H1 (cell line): ENCODE results near the gene FDPS. TPM values are rescaled to one million over a fixed set of nuclear protein-coding genes. Genes with fewer than 3 reads are reported as not detected.

ENCODE experiments used
- CTCF ChIA-PET: fragments of 300-600 bp; sonication (Branson Sonifier 250); formaldehyde crosslinking; loops from one replicate; lab custom pipeline; 2021; ENCODE audit not compliant: partially characterized antibody; lab: Charles Lee
- POLR2A ChIA-PET: fragments of 300-600 bp; sonication (Branson Sonifier 250); formaldehyde crosslinking; loops from one replicate; lab custom pipeline; 2021; ENCODE audit warnings: inconsistent platforms; ENCODE audit not compliant: partially characterized antibody; lab: Charles Lee
- DNase-seq, 2 experiments: peaks; one replicate each; pipeline versions ENCODE4 v3.0.0 to v3.0.0-alpha.2; 2010 to 2022; ENCODE audit warnings: low spot score in 2 of 2, low read depth in 1 of 2, mixed read lengths in 1 of 2
- FAIRE-seq: peaks from 2 replicates; lab custom pipeline; 2011; peaks lifted over from hg19 to GRCh38; lab: Jason Lieb, UNC
- H2AFZ ChIP-seq: 2 replicates; pipeline ENCODE4 v1.8.1; 2012; ENCODE audit warnings: low read length, inconsistent platforms
- H2AK5ac ChIP-seq: 2 replicates; pipeline ENCODE4 v1.6.1; 2013; ENCODE audit warnings: low read depth, low read length
- H2BK120ac ChIP-seq: replicated peaks from 2 replicates; pipeline ENCODE3; 2013; ENCODE audit warnings: low read depth, low read length, inconsistent platforms
- H2BK12ac ChIP-seq: 2 replicates; pipeline ENCODE4 v1.6.1; 2013; ENCODE audit warnings: low read depth, low read length
- H2BK15ac ChIP-seq: 2 replicates; pipeline ENCODE4 v1.6.1; 2013; ENCODE audit warnings: low read length
- H2BK20ac ChIP-seq: 2 replicates; pipeline ENCODE4 v1.6.1; 2013; ENCODE audit warnings: low read length
- H2BK5ac ChIP-seq: 2 replicates; pipeline ENCODE4 v1.6.1; 2013; ENCODE audit warnings: low read depth, low read length
- H3K14ac ChIP-seq: 2 replicates; pipeline ENCODE4 v1.6.1; 2013; ENCODE audit warnings: inconsistent platforms; ENCODE audit not compliant: insufficient read length
- H3K18ac ChIP-seq: 2 replicates; pipeline ENCODE4 v1.6.1; 2013; ENCODE audit warnings: low read length; ENCODE audit errors: extremely low read depth
- H3K23ac ChIP-seq: 2 replicates; pipeline ENCODE4 v1.6.1; 2013; ENCODE audit warnings: inconsistent platforms; ENCODE audit not compliant: insufficient read length
- H3K23me2 ChIP-seq: 2 replicates; pipeline ENCODE4 v1.6.1; 2013; ENCODE audit warnings: low read depth, low read length
- H3K27ac ChIP-seq: 2 replicates; pipeline ENCODE4 v1.6.1; 2011; ENCODE audit warnings: low read depth, low read length, inconsistent platforms
- H3K27me3 ChIP-seq, 4 experiments: replicated peaks in 1 of 4; 1 replicate in 1 of 4; 2 replicates in 3 of 4; pipeline versions ENCODE4 v1.6.1 to v1.8.1; 2011 to 2013; ENCODE audit warnings: low read length in 3 of 4, mild to moderate bottlenecking in 3 of 4, inconsistent platforms in 2 of 4, mixed read lengths in 2 of 4, moderate library complexity in 1 of 4; ENCODE audit not compliant: control insufficient read depth in 3 of 4, insufficient read depth in 3 of 4; ENCODE audit errors: extremely low read depth in 1 of 4
- H3K36me3 ChIP-seq, 4 experiments: 2 replicates each; pipeline versions ENCODE4 v1.6.1 to v1.8.1; 2011 to 2013; ENCODE audit warnings: mild to moderate bottlenecking in 4 of 4, low read length in 3 of 4, moderate library complexity in 2 of 4, control low read depth in 1 of 4, inconsistent platforms in 1 of 4; ENCODE audit not compliant: insufficient read depth in 4 of 4, control insufficient read depth in 2 of 4
- H3K4ac ChIP-seq: replicated peaks from 2 replicates; pipeline ENCODE3; 2013; ENCODE audit warnings: low read length, low read depth, mixed read lengths, inconsistent platforms; ENCODE audit not compliant: insufficient read length
- H3K4me1 ChIP-seq, 4 experiments: replicated peaks in 1 of 4; 1 replicate in 1 of 4; 2 replicates in 3 of 4; pipeline versions ENCODE4 v1.6.1 to v1.8.1; 2011 to 2013; ENCODE audit warnings: low read length in 3 of 4, inconsistent platforms in 2 of 4, mixed read lengths in 1 of 4; ENCODE audit not compliant: insufficient read depth in 4 of 4, control insufficient read depth in 3 of 4
- H3K4me2 ChIP-seq, 2 experiments: 2 replicates each; pipeline versions ENCODE4 v1.6.1 to v1.8.1; 2011 to 2013; ENCODE audit warnings: low read depth in 2 of 2, low read length in 2 of 2, control low read depth in 1 of 2, inconsistent platforms in 1 of 2, mild to moderate bottlenecking in 1 of 2; ENCODE audit not compliant: insufficient read depth in 1 of 2
- H3K4me3 ChIP-seq, 4 experiments: fragments of 200-600, 300-600 bp in 1 of 4; sonication (generic), shearing (Covaris generic), sonication (Bioruptor Twin) in 1 of 4; 2 replicates each; pipeline versions ENCODE4 v1.5.1 to v1.8.1; 2011 to 2016; ENCODE audit warnings: low read length in 4 of 4, low read depth in 3 of 4, control low read depth in 2 of 4, inconsistent platforms in 2 of 4, mild to moderate bottlenecking in 2 of 4, mixed read lengths in 1 of 4, moderate library complexity in 1 of 4; ENCODE audit not compliant: insufficient read depth in 2 of 4; ENCODE audit errors: extremely low read depth in 1 of 4
- H3K56ac ChIP-seq: replicated peaks from 2 replicates; pipeline ENCODE3; 2013; ENCODE audit warnings: low read depth, mild to moderate bottlenecking, mixed read lengths, low read length, inconsistent platforms; ENCODE audit not compliant: insufficient read length
- H3K79me1 ChIP-seq: 2 replicates; pipeline ENCODE4 v1.6.1; 2013; ENCODE audit warnings: low read depth, low read length, control low read depth
- H3K79me2 ChIP-seq, 2 experiments: 2 replicates each; pipeline versions ENCODE4 v1.6.1 to v1.8.1; 2012 to 2013; ENCODE audit warnings: low read length in 2 of 2, mild to moderate bottlenecking in 2 of 2, inconsistent platforms in 1 of 2; ENCODE audit not compliant: insufficient read depth in 2 of 2, control insufficient read depth in 1 of 2
- H3K9ac ChIP-seq, 4 experiments: replicated peaks in 1 of 4; 1 replicate in 1 of 4; 2 replicates in 3 of 4; pipeline versions ENCODE4 v1.6.1 to v1.8.1; 2011 to 2013; ENCODE audit warnings: low read depth in 3 of 4, low read length in 3 of 4, control low read depth in 2 of 4, mild to moderate bottlenecking in 2 of 4, moderate library complexity in 2 of 4, inconsistent platforms in 1 of 4; ENCODE audit errors: extremely low read depth in 1 of 4
- H3K9me3 ChIP-seq, 2 experiments: 2 replicates each; pipeline versions ENCODE4 v1.6.1 to v1.8.1; 2012 to 2013; ENCODE audit warnings: mild to moderate bottlenecking in 2 of 2, moderate library complexity in 2 of 2, control low read depth in 1 of 2, inconsistent platforms in 1 of 2, low read depth in 1 of 2, low read length in 1 of 2, mixed read lengths in 1 of 2; ENCODE audit not compliant: insufficient read depth in 2 of 2
- H4K20me1 ChIP-seq, 2 experiments: replicated peaks in 1 of 2; 2 replicates each; pipeline versions ENCODE3 to v1.8.1; 2011 to 2013; ENCODE audit warnings: inconsistent platforms in 2 of 2, low read length in 2 of 2, mild to moderate bottlenecking in 1 of 2; ENCODE audit not compliant: insufficient read depth in 2 of 2, control insufficient read depth in 1 of 2
- H4K5ac ChIP-seq: 2 replicates; pipeline ENCODE4 v1.6.1; 2013; ENCODE audit warnings: low read length, low read depth, mixed read lengths, inconsistent platforms; ENCODE audit not compliant: insufficient read length
- H4K8ac ChIP-seq: 2 replicates; pipeline ENCODE4 v1.8.0; 2013; ENCODE audit warnings: mild to moderate bottlenecking, moderate library complexity, low read length, inconsistent platforms; ENCODE audit not compliant: insufficient read depth; ENCODE audit errors: extremely low read depth
- H4K91ac ChIP-seq: replicated peaks from 2 replicates; pipeline ENCODE3; 2013; ENCODE audit warnings: low read length, mixed read lengths, inconsistent platforms; ENCODE audit not compliant: insufficient read length
- EGR1 ChIP-seq: IDR thresholded peaks from 2 replicates; pipeline ENCODE4 v1.6.1; 2011; ENCODE audit warnings: low read depth, low read length, borderline replicate concordance
- TEAD4 ChIP-seq: IDR thresholded peaks from 2 replicates; pipeline ENCODE4 v1.6.1; 2012; ENCODE audit warnings: low read depth, low read length, inconsistent platforms, mixed read lengths
- WGBS, 2 experiments: shearing (Covaris generic) in 1 of 2; methylation state at CpG; one replicate each; pipeline versions ENCODE4 v1.1.6 to v1.1.7; 2013 to 2015; ENCODE audit warnings: low lambda C conversion rate in 2 of 2, mixed read lengths in 2 of 2, inconsistent platforms in 1 of 2, low coverage in 1 of 2, missing lambda C conversion rate in 1 of 2; ENCODE audit not compliant: insufficient replicate concordance in 2 of 2, insufficient coverage in 1 of 2, insufficient read length in 1 of 2; ENCODE audit errors: extremely low coverage in 1 of 2, missing lambda C conversion rate in 1 of 2; 5-methylcytosine and 5-hydroxymethylcytosine counted together
- polyA plus RNA-seq, 7 experiments: library from polyadenylated mRNA; depleted of rRNA in 3 of 7; stranded (reverse) in 5 of 7; unstranded in 2 of 7; fragments of >200 nt in 5 of 7; fragments of 200-250 nt in 2 of 7; gene quantifications; 1 replicate in 5 of 7; 2 replicates in 1 of 7; 4 replicates in 1 of 7; pipeline versions ENCODE4 v1.2.1 to v1.2.3, GENCODE V29; 2011 to 2013; ENCODE audit warnings: missing spikeins in 2 of 7, mixed read lengths in 2 of 7
- total RNA-seq: library from RNA; stranded (reverse); fragmentation: NEBNext Ultra II Directional; extraction: Animal tissue kit (Norgen Biotek cat#: 25700); gene quantifications from 2 replicates; pipeline ENCODE4 v1.2.1, GENCODE V29; 2021

The FDPS gene
- total and polyA plus RNA-seq, 2 of the 8 experiments (the other 6 are each of a cell fraction or from before 2014, with no cell fraction given), result 267 to 368 TPM

- Histone ChIP-seq H2BK15ac (no peak overlapping the region), H3K23me2 (0 out of 2 replicates have a peak, but pooled peaks cover 7% of the 10 kb centered on the region), H4K5ac (no peak overlapping the region), H3K9ac (no peak overlapping the region), H2BK20ac (no peak overlapping the region), H4K8ac (no peak overlapping the region), H3K4me2 (no peak overlapping the region), H3K23ac (no peak overlapping the region), H3K36me3 (peaks cover 47 to 78% (median 68%) of the 10 kb centered on the region in 4 experiments), H2BK5ac (no peak overlapping the region), H2BK12ac (no peak overlapping the region), H3K27ac (no peak overlapping the region), H3K27me3 (no peaks in the 10 kb centered on the region), H3K79me1 (no peaks in the 10 kb centered on the region; the same call in none of the 2 replicates), H3K4ac (no peak overlapping the region), H3K9me3 (no peaks in the 10 kb centered on the region), H4K91ac (no peak overlapping the region), H3K56ac (no peak overlapping the region), H2AFZ (no peak overlapping the region), H3K14ac (no peak overlapping the region), H3K18ac (no peak overlapping the region), H3K4me3 (no peak overlapping the region), H3K79me2 (peaks cover 10 to 25% of the 10 kb centered on the region in 2 experiments), H2BK120ac (no peak overlapping the region), H4K20me1 (peaks cover 7 to 12% of the 10 kb centered on the region in 2 experiments), H3K4me1 (peaks cover 0 to 8% (median under 1%) of the 10 kb centered on the region in 4 experiments; a peak in 4 of 7 replicates), H2AK5ac (no peak overlapping the region)
- TF ChIP-seq EGR1 (no peak), TEAD4 (no peak)
- FAIRE-seq (no peak), DNase-seq (no peak)
- POLR2A ChIA-PET, result interaction anchor here (0.9 to 7.5 kb wide), 4 partner anchors 7 to 63 kb away, joined by 3 to 87 read pairs (median 7); partner anchors contain the start of genes ENTREP3 and SCAMP3
- WGBS, 2 experiments, result 91% methylated on average over 15 of the region's 21 CpGs; no CpG with 5 or more reads in 1 of the 2 experiments
- CTCF ChIA-PET, result interaction anchor here (2.2 to 4.5 kb wide), 2 partner anchors 10 to 17 kb away, joined by 8 to 61 read pairs; no protein-coding TSS in a partner anchor
Observed at GRCh38 chr1:155268630-155269029, 40.0 kb upstream of the FDPS start.
